HG03571 (cell line): ENCODE results near the gene FRMD1.

ENCODE experiments used
- ATAC-seq: cut with Tn5 transposase; IDR thresholded peaks from one replicate; pipeline ENCODE4 v1.9.1; 2021; ENCODE audit not compliant: unreplicated experiment

Gene FRMD1

DNA sequence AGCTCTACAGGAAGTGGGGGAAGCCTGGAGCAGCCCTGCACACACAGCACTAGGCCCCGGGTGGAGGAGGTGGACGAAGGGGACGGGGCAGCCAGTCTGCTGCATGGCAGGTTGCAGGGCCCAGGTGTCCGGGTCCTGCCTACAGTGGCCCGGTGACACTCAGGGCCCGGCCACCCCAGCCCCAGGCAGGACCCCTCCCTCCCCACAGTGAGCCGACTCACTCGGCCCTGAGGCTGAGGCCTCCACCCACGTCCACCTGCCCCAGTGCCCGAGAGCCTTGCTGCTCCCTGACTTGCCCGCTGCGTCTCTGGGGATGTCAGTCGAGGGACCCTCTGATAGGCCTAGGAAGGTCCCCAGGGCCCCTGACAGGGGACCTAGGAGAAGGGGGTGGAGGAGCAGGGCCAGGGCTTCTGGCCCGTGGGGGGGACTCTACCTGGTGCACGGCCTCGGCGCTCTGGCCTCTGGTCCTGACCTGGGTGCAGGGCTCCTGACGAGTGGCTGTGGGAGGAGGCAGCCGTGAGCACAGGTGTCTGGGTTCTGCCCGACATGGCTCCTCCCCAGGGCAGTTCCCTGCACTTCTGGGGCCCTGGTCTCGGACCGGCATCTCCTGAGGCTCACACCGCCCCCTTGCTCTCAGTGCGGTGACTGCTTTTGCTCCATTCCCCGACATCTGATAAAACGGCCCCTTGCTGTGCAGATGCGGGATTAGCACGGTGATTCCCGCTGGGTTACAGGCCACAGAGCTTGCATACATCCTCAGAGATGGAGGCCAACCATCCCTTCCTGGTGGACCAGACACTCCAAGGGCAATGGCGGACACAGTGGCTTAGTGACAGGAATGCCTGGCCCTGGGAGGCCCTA, 20.1 kb downstream of the FRMD1 start:
- ATAC-seq = no peak

DNA sequence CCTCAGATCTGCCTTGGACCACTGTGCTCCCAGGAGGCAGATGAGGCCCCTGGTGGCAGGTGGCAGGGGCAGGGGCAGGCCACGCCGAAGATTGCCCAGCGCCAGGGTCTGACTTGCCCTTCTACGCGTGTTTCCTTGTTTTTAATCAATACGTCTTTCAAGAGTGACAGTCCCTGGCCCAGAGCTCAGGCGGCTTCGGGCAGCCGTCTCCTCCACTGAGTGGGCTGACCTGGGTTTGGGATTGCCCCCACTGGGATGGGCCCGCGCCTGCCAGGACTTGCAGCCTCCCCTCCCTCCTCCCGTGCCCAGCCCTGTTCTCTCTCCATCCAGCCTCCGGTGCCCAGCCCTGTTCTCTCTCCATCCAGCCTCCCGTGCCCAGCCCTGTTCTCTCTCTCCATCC, 21.2 kb downstream of the FRMD1 start:
- no peak for ATAC-seq

DNA sequence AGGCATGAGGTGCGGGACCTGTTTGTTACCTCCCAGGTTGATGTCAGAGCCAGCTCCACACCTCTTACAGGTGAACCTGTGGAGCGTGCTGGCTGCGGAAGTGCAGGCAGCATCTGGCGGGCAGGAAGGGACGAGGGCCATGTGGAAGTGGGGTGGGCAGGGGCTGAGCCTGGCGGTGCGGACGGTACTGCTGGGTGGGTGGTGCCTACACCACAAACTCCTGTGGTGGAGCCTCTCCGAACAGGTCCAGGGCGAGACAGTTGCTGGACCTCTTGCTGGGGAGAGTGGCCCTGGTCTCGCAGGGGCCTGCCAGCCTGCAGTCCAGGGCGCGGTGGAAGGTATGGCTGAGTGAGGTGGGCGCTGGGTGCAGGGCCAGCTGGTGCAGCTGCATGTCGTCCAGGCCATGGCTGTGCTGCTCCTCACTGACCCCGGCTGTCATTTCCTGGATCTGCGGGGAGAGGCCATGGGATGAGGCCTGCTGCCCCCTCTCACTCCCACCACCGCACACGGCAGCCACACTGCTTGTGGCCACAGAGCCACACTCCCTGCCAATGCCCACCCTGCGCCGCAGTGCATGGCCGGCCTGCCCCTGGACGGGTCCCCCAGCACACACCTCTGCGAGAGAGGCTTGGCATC, 22.0 kb downstream of the FRMD1 start:
- no peak for ATAC-seq

DNA sequence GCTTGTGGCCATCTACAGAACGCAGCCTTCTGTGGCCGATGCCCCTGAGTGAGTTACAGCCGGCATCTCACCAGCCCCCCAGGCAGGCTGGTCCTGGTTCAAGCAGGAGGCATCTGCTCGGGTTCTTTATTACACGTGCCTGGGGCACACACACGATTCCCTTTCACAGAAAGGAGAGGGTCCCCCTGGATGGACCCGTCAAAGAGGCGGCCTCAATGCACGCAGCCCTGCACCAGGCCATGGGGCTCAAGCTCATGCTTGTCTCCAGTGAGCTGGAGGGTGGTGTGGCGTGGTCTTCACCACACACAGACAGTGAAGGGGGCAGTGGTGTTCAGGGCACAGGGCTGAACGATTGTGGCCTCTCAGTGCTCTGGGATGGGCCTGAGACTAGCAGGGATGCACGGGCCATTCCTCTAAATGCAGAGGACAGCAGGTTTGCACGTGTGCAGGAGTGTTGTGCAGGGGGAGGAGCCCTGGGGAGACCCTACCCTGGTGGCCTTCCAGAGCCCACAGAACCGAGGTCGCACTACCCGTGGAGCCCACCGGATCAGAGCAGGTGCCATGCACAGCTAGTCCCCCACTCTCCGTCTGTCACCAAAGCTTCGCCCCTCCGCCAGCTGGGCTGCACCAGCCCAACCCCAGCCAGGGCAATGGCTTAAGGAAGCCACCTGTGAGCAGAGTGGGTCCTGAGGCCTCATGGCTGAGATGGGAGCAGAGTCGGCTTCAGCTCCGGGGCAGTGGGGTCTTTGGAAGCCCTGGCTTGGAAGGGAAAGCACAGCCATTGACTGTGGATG, 23.1 kb downstream of the FRMD1 start:
- ATAC-seq = no peak

DNA sequence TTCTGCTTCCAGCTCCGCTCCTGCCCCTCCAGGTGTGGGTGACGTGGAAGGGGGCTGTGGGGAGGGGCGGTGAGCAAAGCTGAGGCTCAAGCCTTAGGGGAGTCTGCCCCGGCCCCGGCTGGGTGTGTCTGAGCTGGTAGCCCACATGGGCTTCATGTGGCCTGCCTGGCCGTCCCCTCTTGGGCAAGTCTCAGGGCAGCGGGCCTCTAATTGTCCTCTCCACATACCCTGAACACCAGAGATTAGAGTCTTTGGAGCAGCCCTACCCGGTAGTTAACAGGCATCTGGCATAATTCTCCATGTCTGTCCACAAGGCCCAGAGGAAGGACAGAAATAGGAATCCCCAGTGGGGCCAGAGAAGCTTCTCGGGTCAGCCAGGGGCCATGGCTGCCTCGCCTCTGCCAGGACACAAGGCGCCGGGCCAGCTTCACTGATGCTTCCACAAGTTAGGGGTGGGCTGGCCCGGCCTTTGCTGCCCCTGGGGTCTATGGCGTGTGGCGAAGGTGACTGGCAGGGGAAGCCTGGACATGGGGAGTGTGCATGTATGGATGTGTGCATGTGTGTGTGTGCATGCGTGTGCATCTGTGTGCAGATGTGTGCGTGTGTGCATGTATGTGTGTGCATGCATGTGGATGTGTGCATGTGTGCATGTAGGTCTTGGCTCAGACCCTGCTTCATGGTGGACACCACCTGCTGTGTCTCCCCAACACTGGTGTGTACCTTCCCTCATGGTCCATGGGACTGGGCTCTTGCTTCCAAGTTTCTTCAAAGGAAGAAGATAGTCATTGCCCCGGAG, 24.0 kb downstream of the FRMD1 start:
- ATAC-seq = no peak

DNA sequence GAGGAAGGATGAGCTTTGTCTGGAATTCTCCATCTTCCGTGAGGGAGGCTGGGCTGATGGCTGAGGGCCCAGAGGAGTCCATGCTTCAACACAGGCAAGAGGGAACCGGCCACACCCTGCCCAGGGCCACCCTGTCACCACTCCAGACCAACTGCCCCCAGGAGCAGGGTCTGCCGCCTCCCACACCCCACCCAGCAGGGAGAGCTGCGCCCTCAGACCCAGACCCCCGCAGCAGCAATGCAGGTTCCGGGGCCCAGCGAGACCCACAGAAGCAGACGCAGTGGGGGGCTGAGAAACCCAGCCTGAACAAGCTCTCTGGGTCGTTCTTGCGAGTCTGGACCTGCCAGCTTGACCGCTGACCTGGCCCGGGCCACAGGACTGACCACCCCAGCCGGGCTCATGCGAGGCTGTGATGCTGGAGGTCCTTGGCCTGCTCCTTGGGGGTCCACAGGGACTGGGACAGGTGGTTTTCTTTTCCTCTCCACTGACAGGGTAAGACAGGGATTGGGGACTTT, 25.0 kb downstream of the FRMD1 start:
- ATAC-seq = no peak

DNA sequence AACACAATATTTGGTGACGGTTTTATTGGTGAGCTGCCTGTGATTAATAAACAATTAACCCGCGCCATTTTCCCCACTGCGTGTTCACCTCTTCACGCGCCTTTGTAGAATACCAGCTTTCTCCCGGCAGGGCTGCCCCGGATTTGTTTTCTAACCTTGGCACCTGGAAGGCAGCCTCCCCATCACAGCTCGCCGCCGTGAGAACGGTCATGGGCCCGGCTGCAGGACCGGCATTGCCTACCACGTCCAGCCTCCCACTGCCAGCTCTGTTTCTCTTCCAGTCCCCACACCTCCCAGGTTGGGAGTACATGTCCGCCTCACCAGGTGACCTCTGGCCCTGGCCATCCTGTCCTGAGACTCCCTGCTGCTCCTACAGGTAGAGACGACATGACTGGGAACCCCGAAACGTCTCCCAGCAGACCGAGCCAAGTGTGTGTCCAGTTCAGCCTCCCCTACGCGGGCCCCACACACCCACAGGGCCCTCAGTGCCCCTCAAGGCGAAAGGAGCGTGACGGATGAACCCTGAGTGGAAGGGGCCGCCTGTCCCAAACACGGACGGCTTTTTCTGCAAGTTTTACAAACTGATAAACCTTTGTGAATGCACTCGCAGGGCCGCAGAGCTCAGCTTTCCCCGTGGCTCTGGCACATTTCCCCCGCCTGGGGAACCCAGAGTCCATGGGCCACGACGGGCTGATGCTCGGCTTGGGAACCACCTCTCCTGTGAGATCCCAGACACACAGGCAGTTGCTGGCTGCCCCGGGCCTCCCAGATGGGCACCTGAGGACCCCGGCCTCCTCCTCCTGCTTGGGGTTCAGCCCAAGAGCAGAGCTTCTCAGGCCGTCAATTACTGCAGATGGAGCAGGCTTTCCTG, 25.7 kb downstream of the FRMD1 start:
- ATAC-seq = no peak

DNA sequence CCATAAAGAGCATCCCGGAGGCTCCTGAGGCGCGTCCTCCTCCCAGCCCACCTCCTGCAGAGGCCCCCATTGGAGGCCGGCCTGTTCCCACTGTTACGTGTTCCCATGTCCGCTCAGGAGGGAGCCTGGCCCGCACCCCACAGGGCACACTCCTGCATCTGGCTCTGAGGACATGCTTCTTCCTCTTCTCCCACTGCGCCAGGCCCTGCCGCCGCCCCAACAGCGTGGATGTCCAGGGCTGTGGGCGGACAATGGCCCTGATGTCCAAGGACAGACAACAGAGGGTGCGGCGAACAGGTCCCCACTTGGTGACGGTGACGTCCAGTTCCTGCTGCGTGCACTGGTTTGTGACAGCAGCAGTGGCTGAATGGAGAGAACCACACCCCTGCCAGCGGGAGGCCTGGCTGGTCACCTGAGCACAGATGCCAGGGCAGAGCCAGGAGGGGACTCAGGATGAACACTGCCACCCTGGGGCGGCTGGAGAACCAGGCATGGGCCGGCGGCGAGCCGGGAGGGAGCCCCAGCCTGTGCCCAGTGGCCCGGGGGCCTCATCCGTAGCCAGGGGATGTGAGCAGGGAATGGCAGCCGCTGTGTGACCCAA, 26.6 kb downstream of the FRMD1 start:
- no peak for ATAC-seq

DNA sequence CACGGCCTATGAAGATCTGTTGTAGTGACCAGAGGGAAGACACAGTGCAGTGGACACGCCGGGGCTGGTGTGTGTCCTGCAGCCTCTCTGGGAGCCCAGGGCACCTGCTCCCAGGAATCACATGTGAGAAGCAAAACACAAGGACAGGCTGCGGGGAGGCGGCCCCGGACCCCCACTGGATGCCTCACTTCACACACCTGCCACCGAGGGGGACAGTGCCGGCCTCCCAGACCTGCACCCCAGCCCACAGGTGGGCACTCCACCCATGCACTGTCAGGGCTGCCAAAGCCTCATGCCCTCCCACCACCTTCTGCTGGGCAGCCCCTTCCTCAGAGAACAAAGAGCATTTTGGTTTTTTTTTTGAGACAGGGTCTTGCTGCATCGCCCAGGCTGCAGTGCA, 27.4 kb downstream of the FRMD1 start:
- ATAC-seq = no peak

DNA sequence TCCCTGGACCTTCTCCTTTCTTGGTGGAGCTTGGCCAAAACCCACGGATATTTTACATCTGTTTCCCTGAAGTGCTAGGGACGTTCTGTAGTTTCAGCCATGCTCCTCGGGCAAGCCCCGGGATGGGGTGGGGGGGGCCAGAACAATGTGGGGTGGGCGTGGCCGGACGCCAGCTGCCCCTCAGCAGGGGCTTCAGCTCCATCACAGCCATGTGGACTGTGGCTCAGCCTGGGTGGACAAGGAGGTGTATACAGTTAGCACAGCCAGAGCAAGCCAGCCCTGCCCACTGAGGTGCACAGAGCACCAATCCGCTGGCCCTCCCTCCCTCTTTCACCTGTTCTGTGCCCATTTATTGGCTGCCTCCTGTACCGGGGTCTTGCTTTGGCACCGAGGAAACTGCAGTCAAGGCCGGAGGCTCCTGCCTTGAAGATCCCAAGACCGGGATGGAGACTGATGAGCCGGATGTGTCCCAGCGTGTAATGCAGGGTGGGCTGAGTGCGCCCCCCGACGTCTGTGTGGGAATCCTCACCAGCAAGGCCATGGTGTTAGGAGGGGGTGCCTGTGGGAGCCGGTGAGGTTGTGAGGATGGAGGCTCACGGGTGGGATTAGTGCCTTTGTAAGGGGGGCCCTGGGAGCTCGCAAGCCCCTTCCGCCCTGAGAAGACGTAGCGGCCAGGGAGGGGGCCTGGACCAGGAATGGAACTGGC, 28.0 kb downstream of the FRMD1 start:
- ATAC-seq = no peak

DNA sequence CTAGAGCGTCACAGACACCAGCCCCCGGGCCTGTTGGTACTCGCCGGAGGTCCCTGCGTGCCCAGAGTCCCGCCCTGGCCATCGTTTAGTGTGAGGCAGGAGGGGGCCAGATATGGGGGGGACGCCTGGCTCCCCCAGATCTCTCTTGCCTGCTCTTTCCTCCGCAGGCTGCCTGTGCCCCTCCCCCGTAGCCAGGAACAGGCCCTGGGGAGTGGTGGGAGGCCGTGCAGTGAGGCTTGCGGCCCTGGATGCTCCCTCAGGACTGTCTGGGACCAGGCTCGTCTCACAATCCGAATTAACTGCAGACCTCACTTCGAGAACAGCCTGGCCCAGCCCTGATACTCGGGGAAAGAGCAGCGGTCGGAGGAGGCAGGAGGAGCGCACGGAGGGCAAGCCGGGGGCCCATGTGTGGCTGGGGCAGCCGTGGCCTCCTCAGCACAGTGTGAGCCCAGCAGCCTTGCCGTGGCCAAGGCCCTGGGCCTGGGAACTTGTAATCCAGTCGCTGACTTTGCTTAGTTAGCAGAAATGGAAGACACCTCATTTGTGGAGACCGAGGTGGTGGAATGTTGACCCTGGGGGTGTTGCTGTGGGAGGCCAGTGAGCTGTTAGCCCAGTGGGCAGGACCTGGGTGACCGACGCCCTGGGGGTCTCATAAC, 28.7 kb downstream of the FRMD1 start:
- ATAC-seq = no peak

DNA sequence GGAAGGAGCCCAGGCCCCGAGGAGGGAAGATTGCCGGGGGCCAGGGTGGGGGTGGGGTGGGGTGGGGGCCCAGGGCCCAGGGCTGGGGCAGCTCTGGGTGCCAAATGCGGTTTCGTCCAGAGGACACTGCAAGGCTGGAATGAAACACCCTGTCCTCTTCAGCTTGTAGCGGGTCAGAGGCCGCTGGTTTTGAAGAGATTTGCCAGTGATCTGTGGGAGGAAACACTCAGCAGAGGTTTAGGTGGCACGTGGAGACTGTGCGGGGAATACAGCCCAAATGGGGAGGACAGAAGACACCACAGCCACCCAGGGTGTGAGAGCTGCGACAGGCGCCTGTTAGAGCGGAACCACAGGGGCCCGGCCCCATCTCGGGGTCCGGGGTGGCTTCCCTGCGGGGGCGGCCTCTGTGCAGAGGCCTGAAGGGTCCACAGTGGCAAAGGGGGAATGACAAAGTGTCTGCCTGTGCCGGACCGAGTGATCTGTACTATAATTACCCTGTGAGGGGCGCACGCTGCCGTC, 29.2 kb downstream of the FRMD1 start:
- no peak for ATAC-seq

DNA sequence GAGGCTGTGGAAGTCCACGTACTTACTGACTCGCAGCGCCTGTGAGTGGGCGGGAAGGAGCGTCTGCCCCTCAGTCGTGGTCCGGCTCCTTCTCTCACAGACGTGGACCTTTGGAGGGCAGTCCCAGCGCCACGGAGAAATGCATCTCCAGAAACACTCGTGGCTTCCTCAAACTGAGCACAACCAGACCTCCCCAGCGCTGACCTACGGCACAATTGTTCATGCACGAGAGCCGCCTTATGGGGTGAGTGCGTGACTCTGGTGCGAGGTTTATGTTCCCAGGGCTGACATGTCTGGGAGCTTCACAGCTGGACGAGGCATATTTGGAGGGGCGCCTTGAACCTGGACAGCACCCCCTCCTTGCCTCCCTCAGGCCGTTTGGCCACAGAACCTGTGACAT, 29.7 kb downstream of the FRMD1 start:
- no peak for ATAC-seq

DNA sequence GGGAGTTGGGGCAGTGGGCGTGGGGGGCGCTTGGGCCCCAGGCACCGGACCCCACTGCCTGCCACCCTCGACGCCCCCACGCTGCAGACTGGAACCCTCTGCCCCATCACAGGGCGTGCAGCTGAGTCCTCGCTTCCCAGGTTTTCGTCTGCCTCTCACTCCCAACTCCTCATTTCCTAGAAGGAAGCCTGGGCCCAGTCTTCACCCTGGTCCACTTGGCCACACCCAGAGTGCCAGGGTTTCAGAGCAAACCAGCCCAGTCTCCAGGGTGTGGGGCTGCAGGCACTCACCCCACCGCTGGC, 30.3 kb downstream of the FRMD1 start:
- no peak for ATAC-seq

DNA sequence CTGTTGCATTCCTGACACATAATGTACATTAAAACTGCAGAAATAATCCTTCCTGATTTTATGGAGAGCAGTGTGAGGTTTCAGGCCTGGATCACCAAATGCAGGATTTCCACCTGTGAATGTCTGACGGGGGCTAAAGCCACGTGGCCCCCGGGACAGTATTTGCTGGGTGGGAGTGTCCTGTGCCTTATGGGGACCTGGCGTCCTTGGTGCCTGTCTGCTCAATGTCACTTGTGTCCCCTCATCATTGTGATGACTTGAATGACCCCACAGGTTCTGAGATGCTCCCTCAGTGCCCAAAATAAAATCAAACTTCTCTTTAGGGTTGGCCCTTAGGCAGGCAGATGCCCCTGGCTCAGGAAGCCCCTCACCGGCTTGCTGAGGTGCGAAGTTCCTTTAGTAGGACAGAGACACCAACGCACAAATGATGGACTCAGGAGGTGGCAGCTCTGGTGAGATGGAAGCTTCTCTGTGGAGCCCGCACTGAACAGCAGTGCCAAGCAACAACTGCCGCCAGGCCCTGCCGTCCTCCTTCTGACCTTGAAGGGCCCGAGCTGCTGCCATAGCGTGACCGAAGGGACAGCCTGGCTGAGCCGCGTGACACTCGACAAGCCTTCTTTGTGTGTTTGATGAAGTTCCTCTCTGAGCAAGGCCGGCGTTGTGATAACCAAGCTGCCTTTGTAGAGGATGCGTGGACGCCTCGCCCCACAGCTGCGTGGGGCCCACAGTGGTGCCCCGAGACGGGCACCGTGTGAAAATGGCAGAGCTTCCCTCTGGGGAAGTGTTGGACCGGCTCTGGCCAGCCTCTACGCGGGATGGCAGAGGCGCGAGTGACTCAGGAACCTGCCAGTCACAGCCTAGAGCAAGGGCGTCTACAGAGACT, 30.9 kb downstream of the FRMD1 start:
- no peak for ATAC-seq

DNA sequence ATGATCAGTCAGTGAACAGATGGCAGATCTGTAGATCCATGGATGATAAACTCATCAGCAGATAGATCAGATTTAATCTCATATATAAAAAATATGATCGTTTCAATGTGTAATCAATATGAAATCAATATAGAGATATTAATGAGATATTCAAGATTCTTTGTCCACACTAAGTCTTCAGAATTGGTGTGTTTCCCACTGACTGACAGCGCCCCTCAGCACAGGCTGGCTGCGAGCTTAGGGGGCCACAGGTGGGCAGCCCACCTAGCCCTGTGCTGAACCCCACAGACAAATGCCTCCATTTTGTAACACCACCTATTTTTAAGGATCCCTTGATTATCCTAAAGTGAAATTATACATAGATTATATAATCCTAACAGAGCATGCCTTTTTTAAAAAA, 32.3 kb downstream of the FRMD1 start:
- no peak for ATAC-seq
